OCI-LY1 (cell line): Measurements from ENCODE around the gene YBEY.

Experiments
- EZH2 ChIP-seq: fragments of 200-600 bp; sonication (generic), shearing (Covaris generic); IDR thresholded peaks from 2 replicates; pipeline ENCODE4 v1.8.0; 2017; ENCODE audit warnings: borderline replicate concordance, mixed run types, mild to moderate bottlenecking, antibody characterized with exemption, low read length, moderate library complexity, mixed read lengths
- TF ChIP-seq, protein P1 (sequence below): fragments of 200-600 bp; sonication (generic), shearing (Covaris generic); IDR thresholded peaks from 2 replicates; pipeline ENCODE4 v1.5.1; 2017; ENCODE audit warnings: mild to moderate bottlenecking, antibody characterized with exemption, low read length, moderate library complexity, mixed read lengths

DNA sequence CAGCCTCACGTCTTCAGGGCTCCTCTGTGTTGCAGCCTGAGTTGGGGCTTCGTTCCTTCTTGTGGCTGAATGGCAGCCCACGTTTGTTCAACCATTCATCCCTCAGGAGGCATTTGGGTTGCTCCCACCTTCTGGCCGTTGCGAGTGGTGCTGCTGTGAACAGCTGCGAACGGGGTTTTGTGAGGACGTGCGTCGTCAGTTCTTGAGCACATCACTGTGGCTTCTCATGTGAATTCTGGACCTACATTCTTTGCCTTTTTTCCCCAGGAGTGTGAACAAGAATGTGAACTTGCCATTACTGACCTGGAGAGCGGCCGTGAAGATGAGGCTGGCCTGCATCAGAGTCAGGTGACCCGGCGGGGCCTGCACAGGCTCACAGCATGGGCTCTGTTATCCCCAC is 59.7 kb downstream of the YBEY start:
- TF ChIP-seq, protein P1, sequence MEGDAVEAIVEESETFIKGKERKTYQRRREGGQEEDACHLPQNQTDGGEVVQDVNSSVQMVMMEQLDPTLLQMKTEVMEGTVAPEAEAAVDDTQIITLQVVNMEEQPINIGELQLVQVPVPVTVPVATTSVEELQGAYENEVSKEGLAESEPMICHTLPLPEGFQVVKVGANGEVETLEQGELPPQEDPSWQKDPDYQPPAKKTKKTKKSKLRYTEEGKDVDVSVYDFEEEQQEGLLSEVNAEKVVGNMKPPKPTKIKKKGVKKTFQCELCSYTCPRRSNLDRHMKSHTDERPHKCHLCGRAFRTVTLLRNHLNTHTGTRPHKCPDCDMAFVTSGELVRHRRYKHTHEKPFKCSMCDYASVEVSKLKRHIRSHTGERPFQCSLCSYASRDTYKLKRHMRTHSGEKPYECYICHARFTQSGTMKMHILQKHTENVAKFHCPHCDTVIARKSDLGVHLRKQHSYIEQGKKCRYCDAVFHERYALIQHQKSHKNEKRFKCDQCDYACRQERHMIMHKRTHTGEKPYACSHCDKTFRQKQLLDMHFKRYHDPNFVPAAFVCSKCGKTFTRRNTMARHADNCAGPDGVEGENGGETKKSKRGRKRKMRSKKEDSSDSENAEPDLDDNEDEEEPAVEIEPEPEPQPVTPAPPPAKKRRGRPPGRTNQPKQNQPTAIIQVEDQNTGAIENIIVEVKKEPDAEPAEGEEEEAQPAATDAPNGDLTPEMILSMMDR = no peak
- no peak for TF ChIP-seq EZH2
